B cell (primary cell): ENCODE measurements around the gene FUT6.

Source experiments
- CTCF ChIP-seq: fragments of 200-600 bp; IDR thresholded peaks from one replicate; pipeline ENCODE4 v1.8.0; 2022; ENCODE audit warnings: antibody characterized with exemption, mild to moderate bottlenecking
- EZH2 ChIP-seq: IDR thresholded peaks from 2 replicates; pipeline ENCODE4 v1.6.1; 2012; ENCODE audit warnings: borderline replicate concordance, low read depth, mild to moderate bottlenecking, moderate library complexity, low read length; ENCODE audit not compliant: insufficient read depth, poor library complexity, severe bottlenecking

GRCh38 chr19:5850743-5851293, 11.3 kb upstream of the FUT6 start:
- no peak for TF ChIP-seq EZH2
- no peak for TF ChIP-seq CTCF
